ENCODE measurements around the gene PNMT. TPM values are rescaled to one million over a fixed set of nuclear protein-coding genes. Genes with fewer than 3 reads are reported as not detected.

PNMT gene
- polyA plus RNA-seq, 1 of the 3 experiments (the other 2 are of a cell fraction), result 0.07 TPM

GRCh38 chr17:39665642-39666224 is 2.5 kb upstream of the PNMT start (continued):
- no peak for TF ChIP-seq REST (IDR thresholded peaks at IDR 0.05; ENCODE audit: low read depth, low read length)
- no peak for TF ChIP-seq YY1 (IDR thresholded peaks at IDR 0.05; ENCODE audit: low read depth)
- TF ChIP-seq TAF1 (IDR thresholded peaks at IDR 0.05; ENCODE audit: borderline replicate concordance, low read depth, low read length), result no peak
- TF ChIP-seq FOSL2 (IDR thresholded peaks at IDR 0.05; ENCODE audit: borderline replicate concordance, low read depth), result no peak
- no peak for TF ChIP-seq MXI1 (IDR thresholded peaks at IDR 0.05; ENCODE audit: low read depth, low read length)
- TF ChIP-seq RFX5 (IDR thresholded peaks at IDR 0.05; ENCODE audit: low read length), result no peak
- no peak for TF ChIP-seq NFIC (IDR thresholded peaks at IDR 0.05; ENCODE audit: borderline replicate concordance)
- no peak for TF ChIP-seq SIN3A (IDR thresholded peaks at IDR 0.05; ENCODE audit: borderline replicate concordance, low read depth, low read length)
- no peak for TF ChIP-seq GATA2 (CRISPR knock-in tag; IDR thresholded peaks at IDR 0.05)

- peaks cover 0 to 10% of the 10 kb centered on the region in 2 experiments; a peak in 1 of 4 replicates for H3K4me1 ChIP-seq (ENCODE audit: control insufficient read depth in 1 of 2, insufficient read depth in 2 of 2, low read depth in 1 of 2, low read length in 1 of 2)
- no peaks in the 10 kb centered on the region for H4K20me1 ChIP-seq (ENCODE audit: insufficient read depth)
- H3F3A ChIP-seq (replicated peaks; ENCODE audit: insufficient read depth), result no peaks in the 10 kb centered on the region
- CTCF ChIA-PET, result interaction anchor here (0.7 to 15.8 kb wide), 10 partner anchors 9 to 64 kb away, joined by 3 to 279 read pairs (median 6); partner anchors contain the start of genes MIEN1 and PPP1R1B
- no peak overlapping the region for H3K9ac ChIP-seq
- POLR2A ChIA-PET, result interaction anchor here (1.2 to 1.3 kb wide), 2 partner anchors 14 to 22 kb away, joined by 3 read pairs; partner anchors contain the start of gene PGAP3
- peaks cover 0 to 10% of the 10 kb centered on the region in 2 experiments for H3K36me3 ChIP-seq (replicated peaks in 1 of 2; ENCODE audit: control insufficient read depth in 1 of 2, insufficient read depth in 2 of 2, low read length in 1 of 2)
- H3K79me2 ChIP-seq (ENCODE audit: insufficient read depth), result no peaks in the 10 kb centered on the region
- no peak for DNase-seq
- no peak overlapping the region for H3K4me2 ChIP-seq
- H2AFZ ChIP-seq (ENCODE audit: low read depth), result no peak overlapping the region
- no peak overlapping the region for H3K4me3 ChIP-seq (ENCODE audit: low read depth in 2 of 2, low read length in 1 of 2)
- 90% methylated on average over 2 of the region's 2 CpGs for WGBS (ENCODE audit: low lambda C conversion rate)
- H3K27me3 ChIP-seq (ENCODE audit: insufficient read depth), result no peaks in the 10 kb centered on the region
- no peaks in the 10 kb centered on the region for H3K9me2 ChIP-seq
- H3K27ac ChIP-seq (ENCODE audit: low read depth in 2 of 2, low read length in 1 of 2), result no peak overlapping the region
- no peaks in the 10 kb centered on the region for H3K9me3 ChIP-seq
- no peak for TF ChIP-seq SMC3 (IDR thresholded peaks at IDR 0.05; ENCODE audit: low read depth, low read length)
- TF ChIP-seq RFX5 (IDR thresholded peaks at IDR 0.05; ENCODE audit: low read length), result no peak
- no peak for TF ChIP-seq FOXJ3 (CRISPR knock-in tag; IDR thresholded peaks at IDR 0.05)
- no peak for TF ChIP-seq TCF12 (IDR thresholded peaks at IDR 0.05)
- TF ChIP-seq RCOR1 (IDR thresholded peaks at IDR 0.05; ENCODE audit: low read length), result no peak
- TF ChIP-seq ZBTB33 (IDR thresholded peaks at IDR 0.05; ENCODE audit: borderline replicate concordance, low read depth), result no peak
- no peak for TF ChIP-seq EP300 (IDR thresholded peaks at IDR 0.05; ENCODE audit: borderline replicate concordance in 1 of 2, low read depth in 1 of 2, low read length in 1 of 2)
- TF ChIP-seq MEF2A (IDR thresholded peaks at IDR 0.05; ENCODE audit: borderline replicate concordance, low read depth), result no peak
- TF ChIP-seq MXI1 (IDR thresholded peaks at IDR 0.05; ENCODE audit: low read depth, low read length), result no peak
- no peak for TF ChIP-seq FOXM1 (IDR thresholded peaks at IDR 0.05; ENCODE audit: low read depth)
- no peak for TF ChIP-seq SIN3A (IDR thresholded peaks at IDR 0.05; ENCODE audit: borderline replicate concordance, low read depth, low read length)
- no peak for TF ChIP-seq MAX (IDR thresholded peaks at IDR 0.05; ENCODE audit: low read depth)
- no peak for TF ChIP-seq YY1 (IDR thresholded peaks at IDR 0.05; ENCODE audit: low read depth)
- TF ChIP-seq NFIC (IDR thresholded peaks at IDR 0.05; ENCODE audit: borderline replicate concordance), result no peak
- TF ChIP-seq USF1 (IDR thresholded peaks at IDR 0.05; ENCODE audit: borderline replicate concordance, low read depth), result no peak
- TF ChIP-seq USF2 (IDR thresholded peaks at IDR 0.05; ENCODE audit: borderline replicate concordance, low read depth, low read length), result no peak
- TF ChIP-seq IRF3 (IDR thresholded peaks at IDR 0.05; ENCODE audit: low read depth, low read length), result no peak
- no peak for TF ChIP-seq CHD2 (IDR thresholded peaks at IDR 0.05; ENCODE audit: low read length, partially characterized antibody)
- no peak for TF ChIP-seq FOSL2 (IDR thresholded peaks at IDR 0.05; ENCODE audit: borderline replicate concordance, low read depth)
Observed at GRCh38 chr17:39666231-39666600, 2.0 kb upstream of the PNMT start.
